NCI-H69 (cell line): ENCODE data around the gene ZNF438.

ENCODE experiments used
- DNase-seq: peaks from one replicate; lab custom pipeline; 2025; lab: John Stamatoyannopoulos, UW

Gene ZNF438

GRCh38 chr10:30842894-30843293 is 188.8 kb downstream of the ZNF438 start:
- DNase-seq = no peak

GRCh38 chr10:30842185-30842584 is 189.5 kb downstream of the ZNF438 start:
- DNase-seq = no peak

- DNase-seq = no peak
Measured at GRCh38 chr10:30840395-30841050, 191.1 kb downstream of the ZNF438 start.

- DNase-seq = no peak
Measured at GRCh38 chr10:30839652-30840051, 192.0 kb downstream of the ZNF438 start.

GRCh38 chr10:30836406-30836805 is 195.3 kb downstream of the ZNF438 start:
- no peak for DNase-seq

- DNase-seq = no peak
Measured at GRCh38 chr10:30835146-30835545, 196.5 kb downstream of the ZNF438 start.

- no peak for DNase-seq
Measured at GRCh38 chr10:30834651-30835050, 197.0 kb downstream of the ZNF438 start.

GRCh38 chr10:30834153-30834552 is 197.5 kb downstream of the ZNF438 start:
- no peak for DNase-seq

GRCh38 chr10:30833628-30833970 is 198.1 kb downstream of the ZNF438 start:
- DNase-seq = no peak

GRCh38 chr10:30832749-30833627 is 198.7 kb downstream of the ZNF438 start:
- no peak for DNase-seq

- no peak for DNase-seq
Measured at GRCh38 chr10:30832001-30832748, 199.5 kb downstream of the ZNF438 start.

GRCh38 chr10:30831426-30831825 is 200.2 kb downstream of the ZNF438 start:
- no peak for DNase-seq

GRCh38 chr10:30830315-30831230 is 201.1 kb downstream of the ZNF438 start:
- DNase-seq = peak; percentile 1

- DNase-seq = no peak
Measured at GRCh38 chr10:30829901-30830300, 201.8 kb downstream of the ZNF438 start.

- DNase-seq = no peak
Measured at GRCh38 chr10:30828680-30829079, 203.0 kb downstream of the ZNF438 start.

GRCh38 chr10:30828164-30828563 is 203.5 kb downstream of the ZNF438 start:
- no peak for DNase-seq

- DNase-seq = no peak
Measured at GRCh38 chr10:30827531-30828120, 204.0 kb downstream of the ZNF438 start.

- no peak for DNase-seq
Measured at GRCh38 chr10:30826679-30827078, 205.0 kb downstream of the ZNF438 start.

GRCh38 chr10:30825495-30825894 is 206.2 kb downstream of the ZNF438 start:
- DNase-seq = no peak

- no peak for DNase-seq
Measured at GRCh38 chr10:30825022-30825421, 206.6 kb downstream of the ZNF438 start.

GRCh38 chr10:30823651-30824050 is 208.0 kb downstream of the ZNF438 start:
- no peak for DNase-seq
